ENCODE results near the gene NDFIP2.

Gene NDFIP2

DNA sequence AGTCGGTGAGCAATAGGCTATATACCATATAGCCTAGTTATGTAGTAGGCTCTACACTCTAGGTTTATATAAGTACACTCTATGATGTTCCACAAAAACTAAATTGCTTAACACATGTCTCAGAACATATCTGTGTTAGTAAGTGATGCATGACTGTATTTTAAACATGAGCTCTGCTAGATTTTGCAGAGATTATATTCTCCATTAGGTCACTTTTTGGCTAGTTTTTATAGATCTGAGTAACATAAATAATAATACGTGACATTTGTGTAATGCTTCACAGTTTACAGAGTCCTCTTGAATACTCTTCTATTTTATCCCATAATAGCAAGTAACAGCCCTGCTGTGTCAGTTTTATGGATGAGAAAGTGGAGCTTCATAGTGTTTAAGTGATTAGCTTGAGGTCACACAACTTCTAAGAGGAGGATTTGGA, 47.8 kb downstream of the NDFIP2 start:
- H3K4me3 ChIP-seq (ENCODE audit: low read length) = no peak overlapping the region
- no peak for TF ChIP-seq CTCF (IDR thresholded peaks at IDR 0.05; ENCODE audit: insufficient read depth, low read depth, low read length, missing control alignments)
- DNase-seq (ENCODE audit: low read depth) = no peak

- no peak for TF ChIP-seq CTCF (IDR thresholded peaks at IDR 0.05; ENCODE audit: insufficient read depth, low read depth, low read length, missing control alignments)
- DNase-seq (ENCODE audit: low read depth) = no peak
- H3K4me3 ChIP-seq (ENCODE audit: low read length) = no peak overlapping the region
Measured at GRCh38 chr13:79529817-79530216, 48.9 kb downstream of the NDFIP2 start.

DNA sequence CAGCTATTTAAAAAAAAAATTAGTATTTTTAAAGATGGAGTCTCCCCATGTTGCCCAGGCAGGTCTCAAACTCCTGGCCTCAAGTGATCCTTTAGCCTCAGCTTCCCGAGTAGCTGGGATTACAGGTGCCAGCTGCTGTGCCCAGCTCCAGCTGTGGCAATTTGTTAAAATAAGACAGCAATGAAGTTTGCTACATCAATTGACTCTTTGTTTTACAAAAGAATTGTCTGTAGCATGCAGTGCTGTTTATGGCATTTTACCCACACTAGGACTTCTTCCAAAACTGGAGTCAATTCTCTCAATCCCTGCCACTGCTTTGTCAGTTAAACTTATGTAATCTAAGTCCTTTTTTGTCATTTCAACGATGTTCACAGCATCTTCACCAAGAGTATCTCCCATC, 49.3 kb downstream of the NDFIP2 start:
- H3K4me3 ChIP-seq (ENCODE audit: low read length) = no peak overlapping the region
- DNase-seq (ENCODE audit: low read depth) = no peak
- no peak for TF ChIP-seq CTCF (IDR thresholded peaks at IDR 0.05; ENCODE audit: insufficient read depth, low read depth, low read length, missing control alignments)

DNA sequence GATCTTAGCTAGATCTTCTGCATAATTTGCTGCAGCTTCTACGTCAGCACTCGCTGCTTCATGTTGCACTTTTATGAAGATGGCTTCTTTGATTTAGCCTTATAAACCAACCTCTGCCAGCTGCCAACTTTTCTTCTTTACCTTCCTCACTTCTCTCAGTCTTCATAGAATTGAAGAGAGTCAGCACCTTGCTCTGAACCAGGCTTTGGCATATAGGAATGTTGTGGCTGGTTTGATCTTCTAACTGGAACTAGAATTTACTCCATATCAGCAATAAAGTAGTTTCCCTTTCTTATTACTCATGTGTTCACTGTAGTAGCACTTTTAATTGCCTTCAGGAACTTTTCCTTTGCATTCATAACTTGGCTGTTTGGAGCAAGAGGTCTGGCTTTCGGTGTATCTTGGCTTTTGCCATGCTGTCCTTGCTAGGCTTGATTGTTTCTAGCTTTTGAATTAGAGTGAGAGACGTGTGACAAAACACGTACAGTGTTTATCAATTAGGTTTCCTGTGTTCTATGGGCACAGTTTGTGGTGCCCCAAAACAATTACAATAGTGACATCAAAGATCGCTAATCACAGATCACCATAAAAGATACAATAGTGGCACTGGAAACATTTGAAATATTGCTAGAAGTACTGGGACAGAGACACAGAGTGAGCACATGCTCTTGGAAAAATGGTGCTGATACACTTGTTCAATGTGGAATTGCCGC, 50.7 kb downstream of the NDFIP2 start:
- TF ChIP-seq CTCF (IDR thresholded peaks at IDR 0.05; ENCODE audit: insufficient read depth, low read depth, low read length, missing control alignments) = no peak
- no peak overlapping the region for H3K4me3 ChIP-seq (ENCODE audit: low read length)

GRCh38 chr13:79532576-79532975, 51.6 kb downstream of the NDFIP2 start:
- DNase-seq (ENCODE audit: low read depth) = no peak
- H3K4me3 ChIP-seq (ENCODE audit: low read length) = no peak overlapping the region
- no peak for TF ChIP-seq CTCF (IDR thresholded peaks at IDR 0.05; ENCODE audit: insufficient read depth, low read depth, low read length, missing control alignments)

More for the DNA sequence above, 50.7 kb downstream of the NDFIP2 start:
- DNase-seq (ENCODE audit: low read depth) = no peak

- no peak for TF ChIP-seq CTCF (IDR thresholded peaks at IDR 0.05; ENCODE audit: insufficient read depth, low read depth, low read length, missing control alignments)
- DNase-seq (ENCODE audit: low read depth) = no peak
- no peak overlapping the region for H3K4me3 ChIP-seq (ENCODE audit: low read length)
Measured at GRCh38 chr13:79533781-79534400, 52.9 kb downstream of the NDFIP2 start.

GRCh38 chr13:79534596-79534995, 53.6 kb downstream of the NDFIP2 start:
- no peak for TF ChIP-seq CTCF (IDR thresholded peaks at IDR 0.05; ENCODE audit: insufficient read depth, low read depth, low read length, missing control alignments)

More at GRCh38 chr13:79534596-79534995, 53.6 kb downstream of the NDFIP2 start:
- no peak overlapping the region for H3K4me3 ChIP-seq (ENCODE audit: low read length)
- no peak for DNase-seq (ENCODE audit: low read depth)

All from epithelial cell of esophagus (primary cell).